Pons (tissue), 1 donor: ENCODE data around the gene EIF3D.
"Not testable (repeated sequence)": the region's sequence is repeated elsewhere in the genome, so short reads cannot be mapped to it uniquely, and the experiment has no call there.

Experiments
- DNase-seq: peaks from one replicate; pipeline ENCODE4 v3.0.0-alpha.2; 2016; ENCODE audit warnings: low spot score

The EIF3D gene

GRCh38 chr22:36550701-36551495, 21.9 kb upstream of the EIF3D start:
- no peak for DNase-seq

- DNase-seq = no peak
Observed at GRCh38 chr22:36549033-36549432, 20.1 kb upstream of the EIF3D start.

GRCh38 chr22:36548606-36549005, 19.6 kb upstream of the EIF3D start:
- DNase-seq = no peak

- DNase-seq = no peak
Observed at GRCh38 chr22:36546932-36547331, 18.0 kb upstream of the EIF3D start.

- DNase-seq = peak; percentile 31
Observed at GRCh38 chr22:36546092-36546804, 17.3 kb upstream of the EIF3D start.

GRCh38 chr22:36544107-36544620, 15.2 kb upstream of the EIF3D start:
- no peak for DNase-seq

- no peak for DNase-seq
Observed at GRCh38 chr22:36541831-36542411, 13.0 kb upstream of the EIF3D start.

GRCh38 chr22:36540867-36541642, 12.1 kb upstream of the EIF3D start:
- no peak for DNase-seq

GRCh38 chr22:36538529-36538928, 9.6 kb upstream of the EIF3D start:
- no peak for DNase-seq

- no peak for DNase-seq
Observed at GRCh38 chr22:36536717-36537116, 7.8 kb upstream of the EIF3D start.

GRCh38 chr22:36533320-36533719, 4.4 kb upstream of the EIF3D start:
- not testable (repeated sequence) for DNase-seq

GRCh38 chr22:36532466-36532865, 3.5 kb upstream of the EIF3D start:
- no peak for DNase-seq

- DNase-seq = no peak
Observed at GRCh38 chr22:36528341-36528740, 625 bp downstream of the EIF3D start.

- no peak for DNase-seq
Observed at GRCh38 chr22:36522662-36523061, 6.3 kb downstream of the EIF3D start.

- DNase-seq = peak; percentile 37
Observed at GRCh38 chr22:36520423-36520822, 8.5 kb downstream of the EIF3D start.

- peak; percentile 32 for DNase-seq
Observed at GRCh38 chr22:36519906-36520305, 9.1 kb downstream of the EIF3D start.

- no peak for DNase-seq
Observed at GRCh38 chr22:36514766-36515165, 14.2 kb downstream of the EIF3D start.

- no peak for DNase-seq
Observed at GRCh38 chr22:36512991-36513390, 16.0 kb downstream of the EIF3D start.

GRCh38 chr22:36512333-36512732, 16.6 kb downstream of the EIF3D start:
- no peak for DNase-seq

GRCh38 chr22:36510966-36511881, 17.7 kb downstream of the EIF3D start:
- DNase-seq = peak; percentile 30

GRCh38 chr22:36510384-36510783, 18.6 kb downstream of the EIF3D start:
- no peak for DNase-seq
